HG02885 (cell line): ENCODE results near the gene PLAAT1.

Experiments
- ATAC-seq: cut with Tn5 transposase; IDR thresholded peaks from one replicate; pipeline ENCODE4 v1.9.1; 2021; ENCODE audit warnings: mild to moderate bottlenecking; ENCODE audit not compliant: unreplicated experiment, poor library complexity

The PLAAT1 gene

DNA sequence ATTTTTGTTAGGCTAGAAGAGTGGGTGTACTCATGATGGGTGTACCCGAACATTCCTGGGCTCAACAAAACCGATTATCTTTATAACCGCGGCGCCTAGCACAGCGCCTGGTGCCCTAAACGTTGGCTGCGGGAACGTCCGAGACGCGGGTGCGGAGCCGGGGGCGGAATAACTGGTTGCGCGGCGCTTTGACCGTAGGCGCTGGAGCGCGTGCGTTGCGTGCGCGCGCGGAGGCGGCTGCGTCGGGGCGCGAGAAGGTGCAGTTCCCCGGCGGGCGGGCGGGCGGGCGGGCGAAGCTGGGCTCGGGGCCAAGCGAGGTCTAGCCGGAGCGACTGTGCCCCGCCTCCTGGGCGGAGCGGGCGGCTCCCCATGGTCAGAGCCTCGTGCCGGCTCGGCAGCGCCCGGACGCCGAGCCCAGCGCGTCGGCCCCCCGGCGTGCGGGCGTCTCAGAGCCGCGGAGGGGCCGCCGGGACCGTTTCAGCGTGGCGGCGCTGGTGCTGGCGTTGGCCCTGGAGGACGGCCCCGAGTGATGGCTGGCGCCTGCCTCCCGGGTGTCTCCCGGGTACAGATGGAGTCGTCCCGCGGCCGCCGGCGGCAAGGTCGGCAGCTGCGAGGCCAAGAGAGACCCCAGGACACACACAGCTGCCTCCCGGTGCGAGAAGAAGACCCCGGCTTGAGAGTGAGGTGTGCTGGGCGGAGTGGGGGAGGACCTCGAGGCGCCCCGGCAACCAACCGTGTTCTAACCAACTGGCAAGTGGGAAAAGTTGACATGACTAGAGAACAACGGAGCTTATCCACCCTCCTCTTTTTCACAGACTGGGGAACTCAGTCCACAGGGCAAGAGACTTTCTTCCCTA, at the start of gene PLAAT1:
TSS of gene PLAAT1 (plus strand) at position 373 of the 857 bp plus-strand sequence. CDS start 14,429 bp downstream, outside the sequence.
- ATAC-seq, result peak; percentile 42

DNA sequence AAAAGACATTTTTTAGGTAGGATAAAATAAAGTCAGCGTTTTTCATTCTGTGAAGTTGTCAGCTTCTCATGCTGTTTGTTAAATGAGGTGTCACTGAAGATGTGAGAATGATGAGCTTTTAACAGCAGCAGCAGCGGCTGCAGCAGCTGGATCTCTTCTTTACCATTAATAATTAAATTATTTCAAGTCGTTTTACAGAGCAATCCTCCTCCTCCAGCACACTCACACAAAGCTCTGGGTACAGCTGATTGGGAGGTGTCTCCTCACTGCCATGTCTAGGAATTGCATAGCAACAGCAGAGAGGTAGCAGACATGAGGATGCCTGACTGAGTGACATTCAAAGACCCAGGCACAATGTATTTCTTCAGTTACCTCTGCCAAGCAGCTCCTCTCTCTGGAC, 46.7 kb upstream of the PLAAT1 start:
- ATAC-seq, result no peak

- ATAC-seq, result no peak
Observed at GRCh38 chr3:193196746-193197145, 44.3 kb upstream of the PLAAT1 start.

GRCh38 chr3:193207290-193208273, 33.4 kb upstream of the PLAAT1 start:
- ATAC-seq, result no peak

GRCh38 chr3:193210618-193211017, 30.4 kb upstream of the PLAAT1 start:
- ATAC-seq, result no peak

DNA sequence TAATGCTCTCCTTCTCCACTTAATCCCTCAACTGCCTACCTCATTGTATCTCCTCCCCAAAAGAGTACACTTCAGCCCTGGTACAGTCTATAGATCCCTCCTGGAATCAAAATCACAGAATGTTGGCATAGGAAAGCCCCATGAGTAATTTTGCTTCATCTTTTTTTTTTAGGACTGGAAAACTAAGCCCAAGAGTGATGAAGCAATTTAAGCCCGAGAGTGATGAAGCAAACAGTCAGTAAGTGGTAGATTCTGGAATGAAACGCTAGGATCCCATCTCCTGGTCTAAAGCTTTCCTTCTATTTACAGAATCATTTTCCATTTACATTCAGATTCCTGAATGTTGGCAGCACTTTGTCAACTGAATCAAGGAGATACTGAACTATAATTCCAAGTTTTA, 29.8 kb upstream of the PLAAT1 start:
- no peak for ATAC-seq

DNA sequence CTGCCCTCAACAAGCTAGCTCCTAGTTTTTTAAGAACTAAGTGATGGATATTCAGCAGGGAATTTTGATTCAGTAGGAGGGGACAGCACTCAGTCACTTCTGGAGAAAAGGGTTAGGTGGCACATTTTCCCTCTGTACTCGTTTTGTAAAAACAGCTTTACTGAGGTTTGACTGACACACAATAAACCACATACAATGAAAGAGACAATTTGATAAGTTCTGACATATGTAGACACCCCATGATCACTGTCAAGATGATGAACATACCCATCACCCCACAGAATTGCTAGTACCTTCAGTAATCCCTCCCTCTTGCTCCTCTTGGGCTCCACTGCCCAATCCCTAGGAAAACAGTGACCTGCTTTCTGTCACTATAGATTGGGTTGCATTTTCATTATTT, 29.0 kb upstream of the PLAAT1 start:
- ATAC-seq, result no peak

DNA sequence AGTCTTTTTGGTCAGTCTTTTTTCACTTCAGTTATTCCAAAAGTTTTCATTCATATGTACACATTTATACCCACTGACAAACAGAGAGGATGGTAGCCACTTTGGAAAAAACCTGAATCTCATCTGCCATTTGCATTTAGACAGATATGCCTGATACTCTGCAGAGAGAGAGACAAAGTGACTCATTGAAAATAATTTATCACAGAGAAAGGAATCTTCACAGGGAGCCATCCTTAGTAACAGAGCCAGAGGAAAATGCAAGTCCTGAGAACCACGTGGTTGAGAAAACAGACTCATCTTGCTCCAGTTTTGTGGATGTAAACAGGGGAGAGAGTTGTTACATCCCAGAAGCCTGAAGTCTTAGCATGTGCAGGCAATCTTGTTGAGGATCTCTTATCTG, 28.2 kb upstream of the PLAAT1 start:
- no peak for ATAC-seq

GRCh38 chr3:193214445-193214844, 26.6 kb upstream of the PLAAT1 start:
- ATAC-seq, result no peak

DNA sequence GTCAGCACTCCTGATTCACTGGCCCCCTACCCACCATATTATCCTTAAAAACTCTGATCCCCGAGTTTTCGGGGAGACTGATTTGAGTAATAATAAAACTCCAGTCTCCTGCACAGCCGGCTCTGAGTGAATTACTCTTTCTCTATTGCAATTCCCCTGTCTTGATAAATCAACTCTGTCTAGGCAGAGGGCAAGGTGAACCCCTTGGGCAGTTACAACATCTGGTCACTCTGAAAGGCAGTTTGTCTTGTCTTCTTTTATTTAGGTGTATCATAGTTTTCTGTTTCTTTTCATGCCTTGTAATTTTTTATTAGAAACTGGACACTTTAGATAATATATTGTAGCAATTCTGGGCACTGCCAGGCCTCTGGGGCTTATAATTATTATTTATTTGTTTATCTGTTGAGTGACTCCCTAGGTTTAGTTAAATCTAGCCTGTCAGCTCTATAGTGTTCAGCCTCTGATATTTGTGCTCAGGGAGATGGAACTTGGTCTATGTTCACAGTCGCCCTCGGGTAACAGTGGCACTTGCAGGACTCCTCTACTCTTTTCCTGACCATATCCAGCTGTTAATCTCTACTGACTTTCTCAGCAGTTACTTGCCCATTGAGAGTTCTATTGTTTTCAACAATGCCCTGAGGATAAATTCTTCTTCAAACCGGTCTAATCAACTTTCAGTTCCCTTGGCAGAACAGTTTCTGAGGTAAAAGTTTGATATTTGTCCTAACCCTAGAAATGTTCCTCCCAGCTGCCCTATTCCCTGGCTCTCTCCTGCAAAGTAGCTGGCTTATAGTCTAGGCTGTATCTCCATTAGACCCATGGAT, 15.5 kb upstream of the PLAAT1 start:
- no peak for ATAC-seq

- ATAC-seq, result no peak
Observed at GRCh38 chr3:193228206-193228605, 12.8 kb upstream of the PLAAT1 start.

GRCh38 chr3:193229851-193230420, 11.1 kb upstream of the PLAAT1 start:
- ATAC-seq, result no peak

DNA sequence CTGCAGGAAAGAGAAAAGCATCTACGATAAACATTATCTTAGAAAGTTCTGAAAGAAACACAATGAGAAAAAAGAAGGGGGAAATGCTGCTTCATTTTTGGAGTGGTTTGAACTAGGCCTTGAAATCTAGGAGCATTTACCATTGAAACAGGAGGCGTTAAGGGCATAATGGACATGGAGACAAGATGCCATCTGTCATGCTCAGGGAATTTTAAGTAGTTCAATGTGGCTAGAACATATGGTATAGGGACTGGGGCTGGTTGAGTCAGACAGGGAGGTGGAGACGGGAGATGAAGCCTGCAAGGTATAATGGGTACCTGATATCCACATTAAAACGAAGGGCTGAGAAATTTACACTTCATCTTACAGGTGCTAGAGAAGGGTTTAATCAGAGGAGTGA, 10.4 kb upstream of the PLAAT1 start:
- ATAC-seq, result no peak

DNA sequence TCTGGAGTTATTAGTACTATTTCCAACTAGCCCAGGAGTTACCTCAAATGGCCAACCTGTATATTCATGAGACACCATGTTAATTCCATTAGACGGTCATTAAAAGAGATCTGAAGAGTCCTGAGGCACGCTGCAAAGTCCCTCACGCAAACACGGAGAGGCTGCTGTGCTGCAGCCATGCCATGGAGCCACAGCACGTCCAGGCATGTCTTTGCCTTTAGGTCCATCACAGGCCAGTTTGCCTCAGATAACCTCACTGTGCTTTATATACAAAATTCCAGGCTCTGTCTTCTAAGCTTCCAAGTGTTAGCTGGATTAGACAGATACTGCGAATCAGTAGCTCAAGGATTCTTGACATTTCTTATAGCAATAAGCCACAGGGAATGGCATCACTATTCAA, 9.8 kb upstream of the PLAAT1 start:
- ATAC-seq, result no peak

- no peak for ATAC-seq
Observed at GRCh38 chr3:193236599-193236998, 4.4 kb upstream of the PLAAT1 start.

- ATAC-seq, result no peak
Observed at GRCh38 chr3:193237030-193237429, 4.0 kb upstream of the PLAAT1 start.

DNA sequence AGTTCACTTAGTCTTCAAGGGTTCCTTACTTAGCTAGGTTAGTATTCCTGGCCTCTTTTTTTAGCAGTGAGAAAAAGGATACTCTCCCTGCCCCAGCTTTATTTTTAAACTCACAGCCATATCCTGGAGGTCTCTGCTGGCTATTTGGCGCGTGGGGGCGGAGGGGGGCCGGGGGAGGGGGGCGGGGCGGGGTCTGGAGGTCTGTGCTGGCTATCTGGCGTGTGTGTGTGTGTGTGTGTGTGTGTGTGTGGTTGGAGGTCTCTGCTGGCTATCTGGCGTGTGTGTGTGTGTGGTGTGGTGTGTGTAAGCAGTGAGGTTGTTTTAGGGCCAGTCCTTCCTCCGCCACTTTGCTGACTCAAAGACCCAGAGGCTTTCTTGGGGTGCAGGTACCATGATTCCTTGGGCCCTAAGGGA, 579 bp upstream of the PLAAT1 start:
- no peak for ATAC-seq

DNA sequence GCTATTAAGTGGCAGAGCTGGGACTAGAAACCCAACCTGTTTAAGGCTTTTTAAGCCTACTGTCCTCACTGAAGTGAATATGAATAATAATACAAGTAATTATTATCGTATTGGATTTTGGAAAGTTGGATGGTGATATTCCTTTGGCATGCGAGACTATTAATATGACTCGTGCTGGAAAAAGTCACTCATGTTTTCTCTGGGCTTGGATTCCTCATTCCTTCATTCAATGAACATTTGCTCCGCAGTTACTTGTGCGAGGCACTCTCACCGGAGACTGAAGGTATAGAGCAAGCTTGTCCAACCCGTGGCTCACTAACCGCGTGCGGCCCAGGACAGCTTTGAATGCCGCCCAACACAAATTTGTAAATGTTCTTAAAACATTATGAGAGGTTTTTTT, 694 bp downstream of the PLAAT1 start:
- ATAC-seq, result no peak

DNA sequence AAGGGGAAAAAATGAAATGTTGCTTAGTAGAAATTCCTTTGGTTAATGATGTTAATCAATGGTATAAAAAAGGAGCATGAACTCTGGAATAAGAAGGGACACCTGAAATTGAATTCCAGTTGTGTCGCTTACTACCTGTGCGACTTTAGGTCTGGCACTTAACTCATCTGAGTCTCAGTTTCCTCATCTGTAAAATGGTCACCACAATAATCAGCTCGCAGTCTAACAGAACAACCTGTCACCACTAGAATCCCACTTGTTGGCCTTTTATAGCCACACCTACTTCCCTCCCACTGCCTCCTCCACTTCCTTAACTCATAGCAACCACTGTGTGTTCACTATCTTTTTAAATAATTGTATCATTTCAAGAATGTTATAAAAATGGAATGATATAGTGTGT, 2.5 kb downstream of the PLAAT1 start:
- ATAC-seq, result no peak
